DOHH2 (cell line): ENCODE results near the gene LBR.

Experiments
- H3F3A ChIP-seq: fragments of 200-600 bp; sonication (generic), shearing (Covaris generic); 2 replicates; pipeline ENCODE4 v1.6.0; 2016; ENCODE audit warnings: antibody characterized with exemption, mild to moderate bottlenecking; ENCODE audit not compliant: control insufficient read depth, insufficient read depth
- H3K27ac ChIP-seq: fragments of 200-600 bp; sonication (generic); 2 replicates; pipeline ENCODE4 v1.5.1; 2014; ENCODE audit warnings: low read depth, mild to moderate bottlenecking, low read length, moderate library complexity
- H3K27me3 ChIP-seq: fragments of 200-600 bp; sonication (generic); 2 replicates; pipeline ENCODE4 v1.6.1; 2014; ENCODE audit warnings: mild to moderate bottlenecking, low read length, mixed read lengths; ENCODE audit not compliant: control insufficient read depth
- H3K36me3 ChIP-seq: fragments of 200-600 bp; sonication (generic); 2 replicates; pipeline ENCODE4 v1.6.1; 2014; ENCODE audit warnings: mild to moderate bottlenecking, low read length, moderate library complexity, mixed read lengths; ENCODE audit not compliant: control insufficient read depth
- H3K4me1 ChIP-seq: fragments of 200-600 bp; sonication (generic); 2 replicates; pipeline ENCODE4 v1.6.1; 2014; ENCODE audit warnings: mild to moderate bottlenecking, low read length, mixed read lengths; ENCODE audit not compliant: control insufficient read depth
- H3K4me2 ChIP-seq: fragments of 200-600 bp; sonication (generic); 2 replicates; pipeline ENCODE4 v1.6.0; 2014; ENCODE audit warnings: mild to moderate bottlenecking, low read length, moderate library complexity
- H3K4me3 ChIP-seq: fragments of 200-600 bp; sonication (generic); 2 replicates; pipeline ENCODE4 v1.5.1; 2014; ENCODE audit warnings: mild to moderate bottlenecking, low read length, mixed read lengths
- H3K79me2 ChIP-seq: fragments of 200-600 bp; sonication (generic); 2 replicates; pipeline ENCODE4 v1.6.1; 2014; ENCODE audit warnings: mild to moderate bottlenecking, low read length, mixed read lengths; ENCODE audit not compliant: control insufficient read depth
- H3K9me2 ChIP-seq: fragments of 200-600 bp; sonication (generic); replicated peaks from 2 replicates; pipeline ENCODE4 v1.6.1; 2014; ENCODE audit warnings: mild to moderate bottlenecking, low read length, mixed read lengths; ENCODE audit not compliant: control insufficient read depth
- H3K9me3 ChIP-seq: fragments of 200-600 bp; sonication (generic); 2 replicates; pipeline ENCODE4 v1.6.1; 2014; ENCODE audit warnings: antibody characterized with exemption, low read length, mixed read lengths; ENCODE audit not compliant: control insufficient read depth, insufficient read depth
- H4K20me1 ChIP-seq: fragments of 200-600 bp; sonication (generic); 2 replicates; pipeline ENCODE4 v1.6.0; 2014; ENCODE audit warnings: low read depth, mild to moderate bottlenecking, antibody characterized with exemption, low read length, moderate library complexity; ENCODE audit not compliant: control insufficient read depth, insufficient read depth
- CTCF ChIP-seq: fragments of 200-600 bp; sonication (generic); IDR thresholded peaks from one replicate; pipeline ENCODE4 v1.5.1; 2014; ENCODE audit warnings: antibody characterized with exemption, mild to moderate bottlenecking, low read depth, low read length; ENCODE audit not compliant: poor library complexity, severe bottlenecking
- EZH2phosphoT487 ChIP-seq: fragments of 200-600 bp; sonication (generic); IDR thresholded peaks from 2 replicates; pipeline ENCODE4 v1.6.1; 2017; ENCODE audit warnings: borderline replicate concordance, mild to moderate bottlenecking, antibody characterized with exemption, low read length, moderate library complexity, mixed read lengths

The LBR gene

GRCh38 chr1:225418598-225418997, 9.2 kb downstream of the LBR start:
- no peak for TF ChIP-seq CTCF
- TF ChIP-seq EZH2phosphoT487: no peak
- Histone ChIP-seq H3K9me2 (no peaks in the 10 kb centered on the region), H3K9me3 (no peaks in the 10 kb centered on the region), H3K27ac (no peak overlapping the region), H4K20me1 (peaks cover 15% of the 10 kb centered on the region), H3K4me2 (no peak overlapping the region), H3K4me3 (no peak overlapping the region), H3K27me3 (no peaks in the 10 kb centered on the region), H3K4me1 (peaks cover 3% of the 10 kb centered on the region), H3K79me2 (peaks cover 94% of the 10 kb centered on the region), H3K36me3 (peaks cover 98% of the 10 kb centered on the region), H3F3A (0 out of 2 replicates have a peak, but pooled peaks cover 3% of the 10 kb centered on the region)

DNA sequence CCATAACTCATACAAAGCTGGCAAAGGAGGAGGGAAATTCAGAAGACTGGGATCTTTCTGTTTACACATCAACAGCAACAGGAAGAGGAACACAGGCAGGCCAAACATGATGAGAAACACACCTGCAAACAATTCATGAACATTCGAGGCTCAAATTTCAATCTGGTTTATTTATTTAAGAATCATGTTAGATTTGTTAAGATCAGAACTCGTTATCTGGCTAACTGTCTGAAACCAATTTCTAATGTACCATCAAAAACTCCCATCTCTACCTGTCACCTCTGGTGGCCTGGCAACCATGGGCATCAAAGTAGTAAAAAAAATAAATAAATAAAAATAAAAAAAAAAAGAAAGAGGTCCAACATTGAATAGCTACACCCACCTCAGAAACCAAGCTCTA, 9.8 kb downstream of the LBR start:
- Histone ChIP-seq H3K4me3 (no peak overlapping the region), H3F3A (0 out of 2 replicates have a peak, but pooled peaks cover 3% of the 10 kb centered on the region), H3K27ac (no peak overlapping the region), H3K4me1 (no peaks in the 10 kb centered on the region), H3K36me3 (peaks cover 98% of the 10 kb centered on the region), H4K20me1 (peaks cover 11% of the 10 kb centered on the region; the same call in 1 of the 2 replicates), H3K9me3 (no peaks in the 10 kb centered on the region), H3K4me2 (no peak overlapping the region), H3K27me3 (no peaks in the 10 kb centered on the region), H3K9me2 (no peaks in the 10 kb centered on the region), H3K79me2 (peaks cover 94% of the 10 kb centered on the region)
- TF ChIP-seq CTCF: no peak
- no peak for TF ChIP-seq EZH2phosphoT487

- no peaks in the 10 kb centered on the region for H4K20me1 ChIP-seq
- no peak for TF ChIP-seq EZH2phosphoT487
- no peak for TF ChIP-seq CTCF
- no peaks in the 10 kb centered on the region for H3K9me3 ChIP-seq
- H3K27me3 ChIP-seq: no peaks in the 10 kb centered on the region
- H3K27ac ChIP-seq: no peak overlapping the region
- no peaks in the 10 kb centered on the region for H3K9me2 ChIP-seq
- peaks cover 85% of the 10 kb centered on the region for H3K79me2 ChIP-seq
- no peak overlapping the region for H3K4me3 ChIP-seq
- no peak overlapping the region for H3K4me2 ChIP-seq
- no peaks in the 10 kb centered on the region for H3K4me1 ChIP-seq
- H3F3A ChIP-seq: 0 out of 2 replicates have a peak, but pooled peaks cover 3% of the 10 kb centered on the region
- peaks cover 98% of the 10 kb centered on the region for H3K36me3 ChIP-seq
Measured at GRCh38 chr1:225415967-225416745, 11.7 kb downstream of the LBR start.
